ENCODE results near the gene ZSWIM1.
"Not testable (repeated sequence)": the region's sequence is repeated elsewhere in the genome, so short reads cannot be mapped to it uniquely, and the experiment has no call there.

The ZSWIM1 gene

GRCh38 chr20:45890077-45890984, 9.3 kb downstream of the ZSWIM1 start:
- no peak for DNase-seq

GRCh38 chr20:45890985-45891983, 10.3 kb downstream of the ZSWIM1 start, which contains the start of the genes CTSA and NEURL2:
TSS of gene CTSA (plus strand) at chr20:45891335. CDS start at chr20:45891569, 234 bp downstream.
TSS of gene NEURL2 (minus strand) at chr20:45891208. CDS start at chr20:45890991, 217 bp downstream.
- DNase-seq: peak; percentile 91

GRCh38 chr20:45892049-45892825, 11.2 kb downstream of the ZSWIM1 start:
- DNase-seq: no peak

- no peak for DNase-seq
Observed at GRCh38 chr20:45892828-45893500, 11.9 kb downstream of the ZSWIM1 start.

- DNase-seq: no peak
Observed at GRCh38 chr20:45893831-45894230, 12.8 kb downstream of the ZSWIM1 start.

GRCh38 chr20:45894797-45895196, 13.8 kb downstream of the ZSWIM1 start:
- DNase-seq: no peak

- DNase-seq: no peak
Observed at GRCh38 chr20:45896641-45897161, 15.7 kb downstream of the ZSWIM1 start.

GRCh38 chr20:45897289-45897688, 16.3 kb downstream of the ZSWIM1 start:
- no peak for DNase-seq

- DNase-seq: no peak
Observed at GRCh38 chr20:45897692-45898091, 16.7 kb downstream of the ZSWIM1 start.

- no peak for DNase-seq
Observed at GRCh38 chr20:45898285-45898684, 17.3 kb downstream of the ZSWIM1 start.

- DNase-seq: no peak
Observed at GRCh38 chr20:45899046-45899835, 18.2 kb downstream of the ZSWIM1 start.

GRCh38 chr20:45901332-45901731, 20.3 kb downstream of the ZSWIM1 start:
- not testable (repeated sequence) for DNase-seq

- DNase-seq: no peak
Observed at GRCh38 chr20:45902199-45902701, 21.2 kb downstream of the ZSWIM1 start.

- DNase-seq: no peak
Observed at GRCh38 chr20:45904583-45905504, 23.8 kb downstream of the ZSWIM1 start.

GRCh38 chr20:45905505-45906079, 24.6 kb downstream of the ZSWIM1 start:
- peak; percentile 51 for DNase-seq

GRCh38 chr20:45907219-45907948, 26.4 kb downstream of the ZSWIM1 start:
- DNase-seq: no peak

GRCh38 chr20:45908084-45908483, 27.1 kb downstream of the ZSWIM1 start:
- no peak for DNase-seq

GRCh38 chr20:45909336-45909808, 28.3 kb downstream of the ZSWIM1 start:
- no peak for DNase-seq
